Mononuclear cell (primary cell): ENCODE results near the gene LRRC75A. TPM values are rescaled to one million over a fixed set of nuclear protein-coding genes. Genes with fewer than 3 reads are reported as not detected.
"Not testable (repeated sequence)": the region's sequence is repeated elsewhere in the genome, so short reads cannot be mapped to it uniquely, and the experiment has no call there.

Experiments used
- H3K27me3 ChIP-seq: 2 replicates; pipeline ENCODE4 v1.6.0; 2011; ENCODE audit warnings: low read length, control low read depth; ENCODE audit not compliant: insufficient read depth
- H3K4me1 ChIP-seq: 2 replicates; pipeline ENCODE4 v1.5.1; 2011; ENCODE audit warnings: mild to moderate bottlenecking, low read length, control low read depth; ENCODE audit not compliant: insufficient read depth
- H3K4me3 ChIP-seq: 2 replicates; pipeline ENCODE4 v1.5.1; 2011; ENCODE audit warnings: mild to moderate bottlenecking, low read length, moderate library complexity
- H3K9me3 ChIP-seq: 2 replicates; pipeline ENCODE4 v1.5.1; 2011; ENCODE audit warnings: low read depth, mild to moderate bottlenecking, control low read depth, low read length
- total RNA-seq: library from RNA; depleted of rRNA; stranded (reverse); fragments of >200 nt; gene quantifications from one replicate; pipeline ENCODE4 v1.2.3, GENCODE V29; 2012

The LRRC75A gene
- total RNA-seq, 1 donor: 2.2 TPM

DNA sequence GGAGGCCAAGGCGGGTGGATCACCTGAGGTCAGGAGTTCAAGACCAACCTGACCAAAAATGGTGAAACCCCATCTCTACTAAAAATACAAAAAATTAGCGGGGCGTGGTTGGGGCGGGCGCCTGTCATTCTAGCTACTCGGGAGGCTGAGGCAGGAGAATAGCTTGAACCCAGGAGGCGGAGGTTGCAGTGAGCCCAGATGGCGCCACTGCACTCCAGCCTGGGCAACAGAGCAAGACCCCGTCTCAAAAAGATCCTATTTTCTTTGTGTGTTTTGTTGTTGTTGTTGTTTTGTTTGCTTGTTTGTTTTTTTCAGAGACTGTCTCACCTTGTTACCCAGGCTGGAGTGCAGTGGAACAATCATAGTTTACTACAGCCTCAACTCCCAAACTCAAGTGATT lies 88.1 kb downstream of the LRRC75A start:
- H3K9me3 ChIP-seq, H3K4me3 ChIP-seq, H3K27me3 ChIP-seq: not testable (repeated sequence)
- peaks cover 15% of the 10 kb centered on the region for H3K4me1 ChIP-seq

DNA sequence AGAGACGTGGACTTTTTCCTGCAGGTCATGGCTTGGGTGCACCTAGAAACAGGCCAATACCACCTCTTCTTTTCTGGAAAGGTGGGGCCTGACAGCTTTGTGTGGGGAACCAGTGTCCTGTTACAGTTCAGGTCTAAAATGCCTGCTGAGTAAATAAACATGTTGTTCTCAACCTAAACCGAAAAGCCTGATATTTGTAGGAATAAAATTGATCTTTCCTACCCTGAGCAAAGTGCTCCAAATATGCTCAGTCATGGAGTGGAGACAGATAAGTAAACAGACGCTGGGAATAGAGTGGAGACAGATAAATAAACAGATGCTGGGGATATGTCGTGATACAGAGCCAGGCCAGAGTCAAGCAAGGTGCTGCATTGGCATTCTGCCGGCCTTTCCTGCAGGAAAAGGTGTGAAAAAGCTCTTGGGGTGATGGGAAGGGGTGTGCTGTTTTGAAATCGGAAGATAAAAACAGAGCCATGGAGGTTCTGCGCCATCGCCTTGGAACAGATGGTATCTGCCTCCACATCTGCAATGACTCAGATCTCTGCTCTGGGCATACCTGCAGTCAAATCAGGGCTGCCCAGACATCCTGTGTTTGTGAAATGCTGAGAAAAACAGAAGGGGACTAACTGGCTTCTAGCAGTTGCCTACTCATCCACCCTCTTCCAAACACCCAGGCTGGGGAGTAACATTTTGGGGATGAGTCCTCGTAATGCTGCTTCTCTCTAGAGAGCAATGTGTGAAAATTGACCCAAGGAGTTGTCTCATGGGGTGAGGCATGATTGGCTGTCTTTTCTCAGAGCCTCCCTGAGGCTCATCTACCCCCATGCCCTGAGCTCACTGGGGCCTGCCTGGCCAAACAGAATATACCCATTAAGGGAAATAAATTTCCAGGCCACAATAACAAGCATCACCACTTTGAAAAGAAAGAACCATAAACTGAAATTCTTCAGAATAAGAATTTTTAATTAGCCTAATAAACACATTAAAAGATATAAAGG lies 93.4 kb downstream of the LRRC75A start:
- no peaks in the 10 kb centered on the region for H3K27me3 ChIP-seq
- H3K4me3 ChIP-seq: no peak overlapping the region
- H3K9me3 ChIP-seq: no peaks in the 10 kb centered on the region
- peaks cover 4% of the 10 kb centered on the region for H3K4me1 ChIP-seq

DNA sequence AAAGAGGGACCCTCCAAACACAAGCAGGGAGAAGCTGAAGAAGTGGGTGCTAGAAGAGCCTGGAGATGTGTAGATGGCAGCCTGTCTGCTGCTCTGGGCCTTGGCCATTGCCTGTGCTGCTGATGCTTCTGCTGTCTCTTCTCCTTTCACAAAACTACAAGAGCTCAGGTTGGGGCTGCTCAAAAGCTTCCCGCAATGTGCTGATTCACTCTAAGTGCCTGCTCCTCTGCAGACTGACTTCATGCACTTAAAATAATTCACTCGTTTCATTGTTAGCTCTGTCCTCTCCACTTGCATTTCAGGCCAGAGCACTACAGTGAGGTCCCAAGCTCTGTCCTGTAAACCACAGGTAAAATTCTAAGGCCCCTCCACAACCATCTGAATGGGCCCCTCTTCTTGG lies 95.3 kb downstream of the LRRC75A start:
- not testable (repeated sequence) for H3K4me3 ChIP-seq, H3K4me1 ChIP-seq, H3K9me3 ChIP-seq, H3K27me3 ChIP-seq

DNA sequence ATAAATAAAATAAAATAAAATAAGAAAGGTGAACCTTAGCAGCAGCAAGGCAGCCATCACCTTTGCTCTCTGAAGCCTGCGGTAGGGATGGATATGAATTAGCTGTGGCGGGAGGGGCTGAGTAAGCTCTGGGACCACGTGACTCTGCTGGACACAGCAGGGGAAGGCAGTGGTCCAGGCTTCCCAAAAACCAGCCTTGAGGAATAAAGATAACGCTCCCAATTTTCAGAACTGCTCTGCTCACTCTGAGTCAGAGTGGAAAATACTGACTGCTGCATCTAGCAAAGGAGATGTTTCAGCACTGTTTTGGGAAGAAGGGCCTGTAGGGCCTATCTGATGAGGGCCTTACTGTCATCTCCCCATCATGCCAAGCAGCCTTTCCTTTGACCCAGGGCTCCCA lies 96.1 kb downstream of the LRRC75A start:
- not testable (repeated sequence) for H3K9me3 ChIP-seq, H3K4me3 ChIP-seq, H3K27me3 ChIP-seq, H3K4me1 ChIP-seq

DNA sequence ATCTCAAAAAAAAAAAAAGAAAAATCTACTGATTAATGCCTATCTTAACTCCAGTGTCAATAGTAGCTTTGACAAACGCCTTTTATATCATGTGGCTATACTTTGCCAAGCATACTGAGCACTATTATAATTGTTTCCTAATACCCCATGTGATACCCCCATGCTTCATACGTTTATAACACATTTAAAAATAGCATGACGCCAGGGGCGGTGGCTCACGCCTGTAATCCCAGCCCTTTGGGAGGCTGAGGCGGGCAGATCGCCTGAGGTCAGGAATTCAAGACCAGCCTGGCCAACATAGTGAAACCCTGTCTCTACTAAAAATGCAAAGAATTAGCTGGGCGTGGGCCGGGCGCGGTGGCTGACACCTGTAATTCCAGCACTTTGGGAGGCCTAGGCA lies 99.5 kb downstream of the LRRC75A start:
- not testable (repeated sequence) for H3K4me1 ChIP-seq, H3K4me3 ChIP-seq, H3K9me3 ChIP-seq, H3K27me3 ChIP-seq

Other genes with a start within 250 kb of the LRRC75A start
- 12.7 TPM for gene CENPV, start 138.7 kb downstream of the LRRC75A start, total RNA-seq
- gene UBB, start 111.1 kb downstream of the LRRC75A start, total RNA-seq: 1,077 TPM
- 23.1 TPM for gene TRPV2, start 76.6 kb downstream of the LRRC75A start, total RNA-seq
- 3.3 TPM for gene ZNF287, start 77.0 kb upstream of the LRRC75A start, total RNA-seq
- 5.2 TPM for gene ZNF624, start 161.7 kb upstream of the LRRC75A start, total RNA-seq
- gene CCDC144A, start 198.0 kb upstream of the LRRC75A start, total RNA-seq: 3.8 TPM